Renal cortex interstitium (tissue), 11 donors: ENCODE results near the gene POFUT1. TPM values are rescaled to one million over a fixed set of nuclear protein-coding genes. Genes with fewer than 3 reads are reported as not detected.
A peak's percentile ranks its signal among the peaks of the same experiment; 100 is the strongest.

Experiments used
- DNase-seq, 11 donors: peaks; one replicate each; pipeline ENCODE4 v3.0.0-alpha.2; 2013; ENCODE audit warnings: low read depth in 9 of 11, low spot score in 4 of 11; ENCODE audit errors: extremely low read depth in 1 of 11
- polyA plus RNA-seq, 3 donors: library from polyadenylated mRNA; unstranded; fragments of 120-200 nt; gene quantifications; one replicate each; pipeline ENCODE4 v1.2.1, GENCODE V29; 2013; ENCODE audit not compliant: insufficient read length in 3 of 3

POFUT1 gene
- polyA plus RNA-seq, 3 donors, result 40.8 to 45.0 (median 41.7) TPM

DNA sequence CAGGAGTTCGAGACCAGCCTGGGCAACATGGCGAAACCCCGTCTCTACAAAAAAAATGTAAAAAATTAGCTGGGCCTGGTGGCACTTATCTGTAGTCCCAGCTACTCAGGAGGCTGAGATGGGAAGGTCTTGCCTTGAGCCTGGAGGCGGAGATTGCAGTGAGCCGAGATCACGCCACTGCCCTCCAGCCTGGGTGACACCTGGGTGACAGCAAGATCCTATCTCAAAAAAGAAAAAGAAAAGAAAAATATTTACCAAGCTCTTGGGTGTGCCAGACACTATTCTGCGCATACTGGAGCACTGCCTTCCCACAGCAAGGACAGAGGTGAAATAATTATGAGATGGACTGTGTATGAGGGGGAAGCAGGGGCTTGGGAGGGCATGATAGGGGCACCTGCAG, 19.6 kb downstream of the POFUT1 start:
- no peak for DNase-seq

- no peak for DNase-seq
These were observed 20.3 kb downstream of the POFUT1 start for GRCh38 chr20:32227744-32228688.

- DNase-seq, result no peak
These were observed 21.6 kb downstream of the POFUT1 start for GRCh38 chr20:32229251-32229747.

DNA sequence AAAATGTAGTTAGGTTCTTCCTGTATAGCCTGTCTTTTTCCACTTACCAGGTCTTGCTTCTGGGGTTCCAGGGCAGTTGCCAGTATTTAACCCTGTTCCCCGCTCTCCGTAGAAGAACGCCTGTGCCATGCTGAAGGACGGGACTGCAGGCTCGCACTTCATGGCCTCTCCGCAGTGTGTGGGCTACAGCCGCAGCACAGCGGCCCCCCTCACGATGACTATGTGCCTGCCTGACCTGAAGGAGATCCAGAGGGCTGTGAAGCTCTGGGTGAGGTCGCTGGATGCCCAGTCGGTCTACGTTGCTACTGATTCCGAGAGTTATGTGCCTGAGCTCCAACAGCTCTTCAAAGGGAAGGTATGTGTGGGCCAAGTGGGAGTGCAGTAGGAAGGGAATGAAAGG, 23.0 kb downstream of the POFUT1 start:
- no peak for DNase-seq

DNA sequence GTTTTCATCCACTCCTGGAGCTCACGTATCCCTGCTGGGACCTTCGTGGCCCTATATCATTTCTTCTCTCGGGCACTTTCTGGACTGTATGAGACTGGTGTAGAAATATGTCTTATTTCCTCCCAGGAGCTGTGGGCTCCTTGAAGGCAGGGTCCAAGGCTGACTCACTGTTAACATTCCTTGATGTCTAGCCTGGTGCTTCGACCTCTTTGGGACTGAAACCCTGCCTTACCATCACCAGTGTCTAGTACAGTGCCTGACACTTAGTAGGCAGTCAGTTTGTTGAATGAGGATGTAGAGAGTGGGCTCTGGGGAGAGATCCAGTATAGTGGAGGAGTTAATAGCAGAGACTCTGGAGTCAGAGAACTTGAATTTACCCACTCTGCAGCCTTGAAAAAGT, 23.6 kb downstream of the POFUT1 start:
- DNase-seq, result no peak

GRCh38 chr20:32231847-32232246, 24.2 kb downstream of the POFUT1 start:
- DNase-seq, result no peak

DNA sequence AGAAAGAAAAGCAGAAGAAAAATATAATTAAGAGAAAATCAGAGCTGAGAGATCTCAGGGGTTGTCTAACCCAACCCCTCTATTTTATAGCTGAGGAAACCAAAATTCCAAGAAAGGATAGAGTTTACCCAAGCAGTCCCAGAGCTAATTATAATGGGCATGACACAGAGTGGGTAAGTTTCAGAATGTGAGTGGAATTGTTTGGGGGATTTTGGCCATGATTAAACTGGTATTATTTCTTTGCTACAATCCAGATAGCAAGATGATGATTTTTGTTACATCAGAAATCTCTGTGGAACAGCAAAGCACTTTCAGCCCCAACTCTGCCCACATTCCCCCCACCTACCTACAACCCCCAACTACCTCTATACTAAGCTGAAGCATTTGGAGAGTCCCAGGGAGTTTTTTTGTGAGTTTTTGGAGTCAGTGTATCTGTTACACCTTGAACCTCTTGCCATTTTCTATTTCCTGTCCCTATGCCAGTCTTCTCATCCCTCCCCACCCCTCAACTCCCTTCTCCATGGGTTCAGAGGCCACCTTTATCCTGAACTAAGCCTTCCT, 24.7 kb downstream of the POFUT1 start:
- DNase-seq, result no peak

GRCh38 chr20:32233286-32233685, 25.6 kb downstream of the POFUT1 start:
- no peak for DNase-seq

- DNase-seq, result no peak
These were observed 26.6 kb downstream of the POFUT1 start for GRCh38 chr20:32234135-32234808.

DNA sequence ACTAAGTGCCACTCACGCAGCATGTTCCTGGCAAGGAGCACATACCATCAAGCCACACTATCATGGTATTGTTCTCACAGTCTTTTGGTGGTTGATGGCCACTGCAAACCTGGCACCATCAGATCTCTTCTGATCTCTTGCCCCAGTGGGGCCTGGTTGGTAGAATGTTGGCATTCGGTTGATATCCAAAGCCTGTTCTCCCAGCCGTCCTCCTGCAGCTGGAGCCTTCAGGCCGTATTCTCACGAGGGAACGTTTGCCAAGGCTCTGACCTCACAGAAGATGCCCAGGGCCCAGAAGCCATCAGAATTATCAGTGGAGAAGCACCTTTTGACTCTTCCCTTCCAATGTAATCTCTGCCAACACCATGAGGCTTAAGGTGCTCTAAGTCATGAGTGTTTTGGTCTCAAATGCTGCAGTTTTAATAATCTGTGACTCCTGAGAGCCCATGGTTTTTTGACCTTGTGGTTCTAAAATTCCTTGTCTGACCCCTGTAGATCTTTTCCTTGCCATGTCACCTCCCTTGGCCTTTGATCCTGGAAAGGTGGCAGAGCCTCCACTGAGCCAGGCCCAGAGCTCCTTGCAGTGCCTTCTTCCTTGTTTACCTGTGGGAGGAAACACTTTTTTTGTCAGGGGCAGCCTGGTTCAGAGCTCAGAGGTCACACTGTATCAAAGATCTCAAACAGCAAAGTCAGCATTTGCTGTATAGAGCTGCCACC, 27.8 kb downstream of the POFUT1 start:
- no peak for DNase-seq

- DNase-seq, result no peak
These were observed 28.4 kb downstream of the POFUT1 start for GRCh38 chr20:32236048-32236533.

DNA sequence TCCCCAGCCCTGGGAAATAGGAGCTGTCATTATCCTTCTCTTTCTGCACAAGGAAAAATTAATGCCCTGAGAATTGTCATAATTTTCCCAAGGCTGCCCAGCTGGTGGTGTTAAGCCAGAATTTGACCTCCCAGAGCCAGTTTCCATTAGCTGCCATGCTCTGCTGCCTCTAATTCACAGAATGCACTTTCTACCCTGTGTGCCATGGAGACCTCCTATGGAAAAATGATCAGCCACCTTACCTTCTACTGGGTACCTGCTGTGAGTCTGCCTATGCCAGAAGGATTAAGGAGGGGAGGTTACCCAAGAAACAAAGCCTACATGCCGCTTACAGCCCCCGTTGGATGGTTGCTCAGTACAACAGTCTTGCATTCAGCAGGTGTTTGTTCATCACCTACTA, 29.1 kb downstream of the POFUT1 start:
- DNase-seq, result no peak

- DNase-seq, result no peak
These were observed 29.7 kb downstream of the POFUT1 start for GRCh38 chr20:32237419-32237818.

DNA sequence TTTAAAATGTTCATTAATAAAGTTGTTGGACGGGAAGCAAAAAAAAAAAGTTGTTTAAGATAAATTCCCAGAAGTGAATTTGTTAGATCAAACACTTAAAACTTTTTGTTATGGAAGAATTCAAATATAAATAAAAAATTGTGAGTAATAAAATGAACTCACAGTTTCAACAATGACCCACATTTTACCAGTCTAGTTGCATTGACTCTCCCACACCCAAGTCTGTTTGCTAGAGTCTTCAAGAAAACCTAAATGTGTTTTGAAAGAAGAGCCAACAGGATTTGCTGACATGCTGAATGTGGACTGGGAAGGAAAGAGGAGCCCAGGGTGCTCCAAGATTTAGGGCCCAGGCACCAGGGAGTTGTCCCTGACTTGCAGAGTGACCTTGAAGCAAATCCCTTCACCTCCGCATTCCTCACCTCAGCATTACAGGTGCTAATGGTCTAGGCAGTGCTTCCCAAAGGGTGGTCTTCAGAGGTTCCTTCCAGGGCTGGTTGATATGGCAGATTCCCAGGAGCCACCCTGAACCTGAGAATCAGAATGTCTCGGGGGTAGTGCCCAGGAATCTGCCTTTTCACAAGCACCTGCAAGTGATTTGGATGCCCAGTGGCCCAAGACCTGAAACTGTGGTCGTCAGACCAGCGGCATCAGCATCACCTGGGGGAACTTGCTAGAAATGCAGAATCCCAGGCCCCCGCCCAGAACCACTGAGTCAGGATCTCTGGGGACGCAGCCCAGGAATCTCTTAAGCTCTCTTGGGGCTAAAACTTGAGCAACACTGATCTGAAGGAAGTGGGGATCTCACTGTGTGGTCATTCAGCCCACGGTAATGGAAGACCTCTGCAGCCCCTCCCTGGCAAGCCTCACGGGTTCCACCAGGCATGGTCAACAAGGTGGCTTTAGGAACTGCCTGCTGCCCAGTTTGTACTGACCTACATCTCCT, 31.1 kb downstream of the POFUT1 start:
- DNase-seq, result no peak

- DNase-seq, result peak in 4 of 11 donors; percentile 5 to 22 (median 12)
These were observed 32.5 kb downstream of the POFUT1 start for GRCh38 chr20:32240205-32240604.

GRCh38 chr20:32241807-32242206, 34.1 kb downstream of the POFUT1 start:
- DNase-seq, result no peak

GRCh38 chr20:32244150-32244823, 36.6 kb downstream of the POFUT1 start:
- no peak for DNase-seq

DNA sequence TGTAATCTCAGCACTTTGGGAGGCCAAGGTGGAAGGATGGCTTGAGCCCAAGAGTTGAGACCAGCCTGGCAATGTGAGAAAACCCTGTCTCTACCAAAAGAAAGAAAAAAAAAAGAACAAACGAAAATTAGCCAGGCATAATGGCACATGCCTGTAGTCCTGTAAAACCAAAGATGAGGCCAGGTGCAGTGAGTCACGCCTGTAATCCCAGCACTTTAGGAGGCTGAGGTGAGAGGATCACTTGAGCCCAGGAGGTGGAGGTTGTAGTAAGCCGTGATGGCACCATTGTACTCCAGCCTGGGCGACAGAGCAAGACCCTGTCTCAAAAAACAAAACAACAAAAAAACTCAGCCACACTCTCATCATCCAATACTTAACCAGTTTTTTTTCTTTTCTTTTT, 37.3 kb downstream of the POFUT1 start:
- no peak for DNase-seq
